ENCODE results near the gene DENND2A.

DNA sequence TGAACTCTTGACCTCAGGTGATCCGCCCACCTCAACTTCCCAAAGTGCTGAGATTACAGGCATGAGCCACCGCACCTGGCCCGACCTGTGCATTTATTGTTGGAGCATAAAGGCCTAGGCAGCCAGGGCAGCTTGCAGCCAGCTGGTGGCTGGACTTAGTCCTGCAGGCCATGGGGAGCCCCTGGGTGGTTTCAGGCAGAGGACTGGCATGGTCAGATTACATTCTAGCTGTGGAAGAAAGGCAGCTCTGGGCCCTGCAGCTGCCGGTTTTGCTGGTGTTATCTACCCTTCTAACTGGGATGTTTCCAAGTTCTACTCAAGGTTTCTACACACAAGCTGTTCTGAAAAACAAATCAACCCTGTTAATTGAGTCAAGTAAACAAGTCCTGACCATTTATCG lies 138.6 kb downstream of the DENND2A start:
- TF ChIP-seq CTCF (IDR thresholded peaks at IDR 0.05), result no peak
- TF ChIP-seq POLR2A (IDR thresholded peaks at IDR 0.05), result no peak
- TF ChIP-seq POLR2AphosphoS5 (IDR thresholded peaks at IDR 0.05), result no peak

All from gastroesophageal sphincter (tissue), 3 donors.